Measurements from ENCODE around the gene LSG1.

DNA sequence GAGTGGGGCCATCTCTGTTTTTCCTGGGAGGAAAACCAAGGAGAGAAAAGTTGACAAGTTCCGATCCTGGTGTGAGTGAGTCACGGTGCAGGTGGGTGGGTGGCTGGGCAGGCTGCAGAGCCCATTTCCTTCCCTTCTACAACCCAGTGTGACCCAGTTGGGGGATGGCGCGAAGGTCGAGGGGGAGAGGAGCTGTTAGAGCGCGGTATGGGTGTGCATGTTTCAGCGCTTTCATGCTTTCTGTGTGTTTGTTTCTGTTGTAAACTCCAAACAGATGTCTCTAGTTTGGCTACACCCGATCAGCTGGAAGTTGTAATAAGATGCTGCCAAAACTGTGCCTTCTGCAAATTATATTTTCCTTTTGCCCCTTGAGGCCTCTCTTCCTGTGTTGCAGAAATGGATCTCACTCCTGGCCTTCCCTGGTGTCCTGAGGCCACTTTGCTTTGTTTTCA lies 17.5 kb upstream of the LSG1 start:
- TF ChIP-seq, protein P1, sequence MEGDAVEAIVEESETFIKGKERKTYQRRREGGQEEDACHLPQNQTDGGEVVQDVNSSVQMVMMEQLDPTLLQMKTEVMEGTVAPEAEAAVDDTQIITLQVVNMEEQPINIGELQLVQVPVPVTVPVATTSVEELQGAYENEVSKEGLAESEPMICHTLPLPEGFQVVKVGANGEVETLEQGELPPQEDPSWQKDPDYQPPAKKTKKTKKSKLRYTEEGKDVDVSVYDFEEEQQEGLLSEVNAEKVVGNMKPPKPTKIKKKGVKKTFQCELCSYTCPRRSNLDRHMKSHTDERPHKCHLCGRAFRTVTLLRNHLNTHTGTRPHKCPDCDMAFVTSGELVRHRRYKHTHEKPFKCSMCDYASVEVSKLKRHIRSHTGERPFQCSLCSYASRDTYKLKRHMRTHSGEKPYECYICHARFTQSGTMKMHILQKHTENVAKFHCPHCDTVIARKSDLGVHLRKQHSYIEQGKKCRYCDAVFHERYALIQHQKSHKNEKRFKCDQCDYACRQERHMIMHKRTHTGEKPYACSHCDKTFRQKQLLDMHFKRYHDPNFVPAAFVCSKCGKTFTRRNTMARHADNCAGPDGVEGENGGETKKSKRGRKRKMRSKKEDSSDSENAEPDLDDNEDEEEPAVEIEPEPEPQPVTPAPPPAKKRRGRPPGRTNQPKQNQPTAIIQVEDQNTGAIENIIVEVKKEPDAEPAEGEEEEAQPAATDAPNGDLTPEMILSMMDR (IDR thresholded peaks at IDR 0.05): no peak
- no peak for TF ChIP-seq POLR2A (IDR thresholded peaks at IDR 0.05)

Measured in right lobe of liver (tissue), 4 donors.